Panc1 (cell line): Measurements from ENCODE around the gene PATJ.

Experiments used
- CTCF ChIP-seq: fragments of 450-650 bp; IDR thresholded peaks from 2 replicates; pipeline ENCODE4 v1.5.1; 2017; ENCODE audit warnings: mild to moderate bottlenecking
- POLR2AphosphoS5 ChIP-seq: IDR thresholded peaks from 2 replicates; pipeline ENCODE4 v1.6.1; 2012; ENCODE audit warnings: mild to moderate bottlenecking, low read depth, low read length, moderate library complexity
- REST ChIP-seq, 2 experiments: IDR thresholded peaks; 2 replicates each; pipeline ENCODE4 v1.6.1; 2011 to 2012; ENCODE audit warnings: low read depth in 2 of 2, control low read depth in 1 of 2, low read length in 1 of 2, mild to moderate bottlenecking in 1 of 2, moderate library complexity in 1 of 2; ENCODE audit not compliant: insufficient read depth in 1 of 2
- SIN3A ChIP-seq: IDR thresholded peaks from 2 replicates; pipeline ENCODE4 v1.6.1; 2012; ENCODE audit warnings: low read depth, mild to moderate bottlenecking, low read length, moderate library complexity, borderline replicate concordance; ENCODE audit not compliant: insufficient read depth
- TCF7L2 ChIP-seq: IDR thresholded peaks from 2 replicates; pipeline ENCODE4 v1.6.1; 2011; ENCODE audit warnings: mild to moderate bottlenecking, low read depth, low read length, inconsistent platforms

GRCh38 chr1:61808968-61809367 is 66.7 kb downstream of the PATJ start:
- TF ChIP-seq CTCF: no peak
- no peak for TF ChIP-seq POLR2AphosphoS5
- no peak for TF ChIP-seq REST (IDR thresholded peaks at IDR 0.05; ENCODE audit: insufficient read depth in 1 of 2, low read depth in 2 of 2, low read length in 1 of 2)
- no peak for TF ChIP-seq TCF7L2
- TF ChIP-seq SIN3A: no peak
